HG03342 (cell line): ENCODE results near the gene ESCO1.
A peak's percentile ranks its signal among the peaks of the same experiment; 100 is the strongest.
"Not testable (repeated sequence)": the region's sequence is repeated elsewhere in the genome, so short reads cannot be mapped to it uniquely, and the experiment has no call there.

Source experiments
- ATAC-seq: cut with Tn5 transposase; IDR thresholded peaks from one replicate; pipeline ENCODE4 v1.9.1; 2021; ENCODE audit warnings: mild to moderate bottlenecking, moderate library complexity; ENCODE audit not compliant: unreplicated experiment

The ESCO1 gene, protein sequence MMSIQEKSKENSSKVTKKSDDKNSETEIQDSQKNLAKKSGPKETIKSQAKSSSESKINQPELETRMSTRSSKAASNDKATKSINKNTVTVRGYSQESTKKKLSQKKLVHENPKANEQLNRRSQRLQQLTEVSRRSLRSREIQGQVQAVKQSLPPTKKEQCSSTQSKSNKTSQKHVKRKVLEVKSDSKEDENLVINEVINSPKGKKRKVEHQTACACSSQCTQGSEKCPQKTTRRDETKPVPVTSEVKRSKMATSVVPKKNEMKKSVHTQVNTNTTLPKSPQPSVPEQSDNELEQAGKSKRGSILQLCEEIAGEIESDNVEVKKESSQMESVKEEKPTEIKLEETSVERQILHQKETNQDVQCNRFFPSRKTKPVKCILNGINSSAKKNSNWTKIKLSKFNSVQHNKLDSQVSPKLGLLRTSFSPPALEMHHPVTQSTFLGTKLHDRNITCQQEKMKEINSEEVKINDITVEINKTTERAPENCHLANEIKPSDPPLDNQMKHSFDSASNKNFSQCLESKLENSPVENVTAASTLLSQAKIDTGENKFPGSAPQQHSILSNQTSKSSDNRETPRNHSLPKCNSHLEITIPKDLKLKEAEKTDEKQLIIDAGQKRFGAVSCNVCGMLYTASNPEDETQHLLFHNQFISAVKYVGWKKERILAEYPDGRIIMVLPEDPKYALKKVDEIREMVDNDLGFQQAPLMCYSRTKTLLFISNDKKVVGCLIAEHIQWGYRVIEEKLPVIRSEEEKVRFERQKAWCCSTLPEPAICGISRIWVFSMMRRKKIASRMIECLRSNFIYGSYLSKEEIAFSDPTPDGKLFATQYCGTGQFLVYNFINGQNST

DNA sequence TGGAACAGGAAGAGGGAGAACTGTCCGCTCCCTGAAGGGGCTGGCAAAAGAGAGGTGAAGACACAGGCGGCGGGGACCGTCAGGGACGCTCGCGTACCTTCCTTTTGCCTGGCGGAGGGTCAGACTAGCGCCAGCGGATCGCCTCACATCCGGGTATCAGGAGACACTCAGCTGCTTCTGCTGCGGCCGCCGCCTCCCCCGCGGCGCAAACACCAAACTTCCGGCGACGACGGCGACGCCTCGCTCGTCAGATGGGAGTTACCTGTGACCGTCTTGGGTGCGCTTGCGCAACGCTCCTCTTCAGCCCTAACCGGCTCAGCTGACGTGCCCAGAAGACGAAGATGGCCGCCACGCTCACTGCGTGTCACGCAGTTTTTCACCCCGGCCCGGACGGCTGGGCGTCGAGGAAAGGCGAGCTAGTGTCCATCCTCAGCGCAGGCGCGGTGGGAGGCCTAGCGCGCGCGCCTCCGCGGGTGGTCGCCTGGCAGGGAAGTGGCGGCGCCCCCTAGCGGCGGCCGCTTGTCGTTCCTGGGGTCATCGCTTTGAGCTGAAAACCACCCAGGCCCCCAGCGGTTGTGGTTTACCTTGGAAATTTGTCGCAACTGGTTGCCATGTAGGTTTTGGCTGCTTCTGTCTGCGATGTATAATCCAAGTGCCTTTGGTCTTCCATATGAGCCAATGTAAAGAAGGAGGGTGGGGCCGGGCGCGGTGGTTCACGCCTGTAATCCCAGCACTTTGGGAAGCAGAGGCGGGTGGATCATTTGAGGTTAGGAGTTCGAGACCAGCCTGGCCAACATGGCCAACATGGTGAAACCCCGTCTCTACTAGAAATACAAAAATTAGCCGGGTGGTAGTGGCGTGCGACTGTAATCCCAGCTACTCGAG lies at the start of gene ESCO1:
Gene ESCO1 (minus strand): TSS at position 179 of the 885 bp plus-strand sequence. CDS start 25,861 bp downstream, outside the sequence.
- peak; percentile 87 for ATAC-seq

- ATAC-seq, result not testable (repeated sequence)
Observed at GRCh38 chr18:21640375-21640774, 39.9 kb upstream of the ESCO1 start.

- no peak for ATAC-seq
Observed at GRCh38 chr18:21638822-21639221, 38.3 kb upstream of the ESCO1 start.

GRCh38 chr18:21636769-21637168 lies 36.3 kb upstream of the ESCO1 start:
- ATAC-seq, result no peak

DNA sequence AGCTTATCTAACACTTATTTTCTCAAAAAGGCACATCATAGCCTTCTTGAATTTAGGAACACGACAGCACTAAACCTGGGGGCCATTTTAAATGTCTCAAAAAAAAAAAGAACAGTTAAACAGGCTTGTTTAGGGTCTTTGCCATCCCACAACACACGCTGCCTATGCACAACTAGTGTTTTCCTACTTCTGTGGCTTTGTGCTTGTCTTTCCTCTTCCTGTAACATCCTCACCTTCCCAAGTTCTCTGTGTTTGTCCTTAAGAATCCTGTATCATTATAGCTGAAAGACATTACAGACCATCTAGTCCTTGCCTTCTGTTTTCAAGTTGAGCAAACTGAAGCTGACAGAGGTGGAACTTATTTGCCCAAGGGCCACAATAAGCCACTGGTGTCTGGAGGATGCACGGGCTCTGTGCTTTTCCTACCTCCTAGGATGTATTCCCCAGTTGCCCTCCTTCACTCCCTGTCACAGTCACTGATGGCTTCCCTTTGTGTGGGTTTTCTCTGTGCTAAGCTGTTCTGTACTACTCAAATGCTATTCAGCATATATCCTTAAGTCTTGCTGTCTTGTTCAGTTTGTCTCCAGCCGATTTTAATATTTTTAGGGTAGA lies 34.2 kb upstream of the ESCO1 start:
- ATAC-seq, result no peak

DNA sequence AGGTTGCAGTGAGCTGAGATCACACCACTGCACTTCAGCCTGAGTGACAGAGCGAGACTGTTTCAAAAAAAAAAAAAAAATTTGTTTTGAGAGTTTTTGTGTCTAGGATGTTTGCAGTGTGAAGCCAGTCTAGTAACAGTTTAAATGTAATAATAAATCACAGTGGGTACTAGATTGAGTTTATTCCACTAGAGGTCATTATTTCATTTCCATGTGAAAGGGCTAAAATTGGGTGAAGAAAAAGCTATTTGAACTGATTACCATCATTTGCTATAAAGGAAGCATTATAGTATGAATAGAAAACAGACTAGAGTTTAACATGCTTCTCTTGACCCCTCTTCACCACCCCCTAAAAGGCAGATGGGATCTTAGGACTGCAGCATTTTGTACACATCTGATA lies 31.9 kb upstream of the ESCO1 start:
- ATAC-seq, result no peak

GRCh38 chr18:21629089-21629832 lies 28.8 kb upstream of the ESCO1 start:
- ATAC-seq, result peak; percentile 74

DNA sequence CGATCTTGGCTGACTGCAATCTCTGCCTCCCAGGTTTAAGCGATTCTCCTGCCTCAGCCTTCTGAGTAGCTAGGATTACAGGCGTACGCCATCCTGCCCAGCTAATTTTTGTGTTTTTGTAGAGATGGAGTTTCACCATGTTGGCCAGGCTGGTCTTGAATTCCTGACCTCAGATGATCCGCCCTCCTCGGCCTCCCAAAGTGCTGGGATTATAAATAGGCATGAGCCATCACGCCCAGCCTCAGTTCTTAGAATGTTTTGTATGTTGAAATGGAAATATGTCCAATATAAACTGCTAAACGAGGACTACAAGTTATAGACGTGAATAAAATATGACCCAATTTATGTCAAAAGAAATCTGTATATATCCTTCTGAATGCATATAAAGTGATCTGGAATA lies 21.1 kb upstream of the ESCO1 start:
- ATAC-seq, result not testable (repeated sequence)

- ATAC-seq, result peak; percentile 96
Observed at GRCh38 chr18:21612125-21613039, 11.9 kb upstream of the ESCO1 start, which contains the start of gene SNRPD1. SNRPD1 (plus strand) TSS chr18:21612314; CDS start chr18:21612430, 116 bp downstream.

GRCh38 chr18:21611401-21612124 lies 11.1 kb upstream of the ESCO1 start:
- not testable (repeated sequence) for ATAC-seq

DNA sequence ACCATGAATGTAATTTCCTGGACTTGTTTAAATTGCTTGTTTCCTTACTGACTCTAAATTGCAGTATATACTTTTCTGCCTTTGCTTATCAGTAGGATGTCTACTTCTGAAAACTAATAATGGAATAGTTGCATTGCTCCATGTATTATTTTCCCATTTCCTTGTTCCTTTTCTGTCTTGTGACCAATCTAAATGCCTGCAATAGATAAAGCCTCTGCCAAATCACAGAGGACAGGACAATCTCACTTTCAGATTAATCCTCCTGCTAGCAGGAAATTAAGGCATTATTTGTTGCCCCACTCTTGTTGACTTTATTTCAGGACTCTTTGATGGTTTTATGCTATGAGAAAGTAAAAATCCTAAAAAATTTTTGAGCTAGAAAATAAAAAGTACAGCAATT lies 4.7 kb upstream of the ESCO1 start:
- ATAC-seq, result no peak

- no peak for ATAC-seq
Observed at GRCh38 chr18:21604671-21605070, 4.2 kb upstream of the ESCO1 start.

DNA sequence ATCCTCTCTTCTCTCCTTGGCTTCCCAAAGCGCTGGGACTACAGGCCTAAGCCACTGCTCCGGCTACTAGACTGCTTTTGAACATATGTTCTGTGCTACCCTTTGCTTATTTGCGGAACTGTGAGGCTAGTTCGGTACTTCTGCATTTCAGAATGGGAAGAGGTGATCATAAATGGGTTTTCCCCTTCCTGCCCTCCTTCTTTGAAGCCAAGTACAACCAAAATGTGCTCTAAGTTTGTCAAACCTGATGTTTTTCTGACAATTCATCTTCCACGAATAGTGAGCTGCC lies 1.7 kb upstream of the ESCO1 start:
- ATAC-seq, result no peak

DNA sequence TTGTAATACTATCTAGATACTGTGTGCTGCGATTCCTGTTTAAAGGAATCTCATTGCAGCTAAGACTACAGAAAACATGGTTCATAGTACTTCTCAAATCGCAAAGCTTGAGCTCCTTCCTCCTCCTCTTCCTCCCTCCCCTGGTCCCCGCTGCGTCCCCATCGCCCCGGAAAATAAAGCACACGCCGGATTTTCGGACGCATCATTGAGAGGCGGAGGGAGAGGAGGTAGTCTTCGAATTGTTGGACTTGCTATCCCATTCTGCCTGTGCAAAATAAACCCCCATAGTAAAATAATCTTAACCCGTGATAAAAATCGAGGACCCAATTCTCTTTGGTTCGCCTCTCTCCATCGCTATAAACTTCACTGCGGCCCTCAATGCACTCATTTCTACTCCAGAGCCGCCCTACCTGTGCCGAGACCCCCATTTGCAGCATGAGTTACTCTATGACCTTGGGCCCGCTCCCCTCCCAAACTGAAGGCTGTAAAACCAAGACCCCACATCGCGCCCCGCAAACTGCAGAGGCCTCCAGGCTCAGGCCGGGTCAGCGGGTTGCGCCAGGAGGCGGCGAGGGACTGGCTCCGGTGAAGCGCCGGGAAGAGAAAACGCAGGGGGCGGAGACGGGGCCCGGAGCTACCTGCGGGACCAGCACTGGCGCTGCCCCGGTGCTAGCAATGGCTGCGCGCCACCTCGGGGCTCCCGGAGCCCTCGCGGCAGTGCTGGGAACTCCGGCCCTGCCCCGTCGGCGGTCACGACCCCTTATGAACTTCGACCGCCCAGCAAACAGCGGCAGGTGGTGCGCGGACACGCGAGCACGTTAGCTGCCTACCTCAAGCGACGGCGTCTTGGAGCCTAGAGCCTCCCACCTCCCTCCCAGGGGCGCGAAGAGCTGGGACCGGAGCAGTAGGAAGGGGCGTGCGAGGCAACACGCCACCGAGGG lies 649 bp downstream of the ESCO1 start:
- peak; percentile 39 for ATAC-seq

GRCh38 chr18:21598726-21599584 lies 1.5 kb downstream of the ESCO1 start:
- ATAC-seq, result no peak

DNA sequence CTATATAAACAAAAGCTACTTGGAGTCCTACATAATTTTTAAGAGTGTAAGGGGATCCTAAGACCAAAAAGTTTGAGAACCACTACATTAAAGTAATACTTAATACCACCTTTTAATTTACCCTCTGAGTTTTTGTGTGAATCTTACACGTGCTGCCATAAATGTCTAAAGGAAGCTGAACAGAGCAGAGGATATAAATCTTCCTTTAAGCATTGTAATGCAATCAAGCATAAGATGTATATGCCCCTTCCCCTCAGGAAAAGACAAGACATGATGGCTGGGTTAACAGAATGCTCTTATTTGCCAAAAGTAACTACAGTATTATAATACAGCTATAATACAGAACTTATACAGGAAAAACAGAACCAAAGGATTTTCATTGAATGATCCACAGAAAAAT lies 2.9 kb downstream of the ESCO1 start:
- ATAC-seq, result no peak
